Stimulated activated CD4-positive, alpha-beta T cell treated with anti-CD3 and anti-CD28 coated beads, Interleukin-4, amount 100 ng/mL, for 48 hours (primary cell): ENCODE results near the gene SERPINI1.
"Not testable (repeated sequence)": the region's sequence is repeated elsewhere in the genome, so short reads cannot be mapped to it uniquely, and the experiment has no call there.

ENCODE experiments used
- DNase-seq, 2 donors: peaks; one replicate each; pipeline ENCODE4 v3.0.0-alpha.2; 2020; ENCODE audit warnings: low read depth in 2 of 2

SERPINI1 gene

GRCh38 chr3:167787440-167787839 lies 51.9 kb downstream of the SERPINI1 start:
- DNase-seq: no peak

- no peak for DNase-seq
These were observed 62.9 kb downstream of the SERPINI1 start for GRCh38 chr3:167798443-167798842.

GRCh38 chr3:167808910-167809309 lies 73.4 kb downstream of the SERPINI1 start:
- no peak for DNase-seq

GRCh38 chr3:167810236-167810635 lies 74.7 kb downstream of the SERPINI1 start:
- DNase-seq: no peak

GRCh38 chr3:167811031-167811430 lies 75.5 kb downstream of the SERPINI1 start:
- DNase-seq: no peak

- no peak for DNase-seq
These were observed 77.9 kb downstream of the SERPINI1 start for GRCh38 chr3:167813169-167814123.

- DNase-seq: no peak
These were observed 79.0 kb downstream of the SERPINI1 start for GRCh38 chr3:167814441-167814951.

DNA sequence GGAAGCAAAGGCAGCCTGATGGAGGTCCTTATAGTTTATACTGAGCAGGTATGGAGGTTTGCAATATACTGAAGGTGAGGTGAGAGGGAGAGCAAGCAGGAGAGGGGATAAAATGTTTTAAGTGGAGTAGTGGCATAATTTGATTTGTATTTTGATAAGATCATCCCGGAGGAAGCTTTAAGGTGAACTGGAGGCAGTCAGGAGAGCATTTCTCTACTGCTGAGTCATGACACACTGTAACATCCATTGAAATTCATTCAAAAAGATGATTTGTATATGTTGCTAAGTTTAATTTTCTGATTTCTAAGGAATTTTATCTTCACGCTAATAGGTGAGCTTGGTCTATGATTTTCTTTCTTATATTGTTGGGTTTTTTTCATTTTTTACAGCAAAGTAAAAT lies 81.4 kb downstream of the SERPINI1 start:
- DNase-seq: no peak

DNA sequence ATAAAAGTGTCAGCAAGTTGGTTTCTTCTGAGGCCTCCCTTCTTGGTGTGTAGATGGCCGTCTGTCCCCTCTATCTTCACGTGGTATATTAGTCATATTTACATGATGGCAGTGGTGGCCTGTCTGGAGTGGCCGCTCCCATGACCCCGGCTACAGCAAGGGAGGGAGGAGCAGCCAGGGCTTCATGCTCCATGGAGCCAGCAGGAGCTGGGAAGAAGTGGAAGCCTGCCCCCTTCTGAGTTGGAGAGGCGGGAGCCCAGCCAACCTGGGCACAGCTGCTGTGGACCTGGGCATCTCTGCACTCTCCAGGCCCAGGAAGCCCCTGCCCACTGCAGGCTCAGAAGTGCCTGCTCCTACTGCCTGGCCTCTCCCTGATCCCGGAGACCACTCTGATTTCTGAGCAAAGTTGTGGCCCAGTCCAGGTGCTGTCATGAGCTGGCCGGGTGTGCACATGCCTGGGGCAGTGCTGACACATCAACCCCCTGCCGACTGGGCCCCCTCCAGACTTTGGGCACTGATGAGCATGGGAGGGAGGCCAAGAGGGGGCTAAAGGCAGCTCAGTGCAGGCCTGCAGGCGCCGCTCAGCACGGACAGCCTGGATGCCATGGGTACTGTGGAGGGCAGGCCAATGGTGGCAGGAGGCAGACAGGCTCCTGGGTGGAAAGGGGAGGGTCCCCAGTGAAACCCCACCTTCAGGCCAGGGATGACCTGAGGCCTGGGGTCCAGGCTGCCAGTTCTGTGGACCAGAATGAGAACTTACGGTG lies 84.8 kb downstream of the SERPINI1 start:
- DNase-seq: no peak

DNA sequence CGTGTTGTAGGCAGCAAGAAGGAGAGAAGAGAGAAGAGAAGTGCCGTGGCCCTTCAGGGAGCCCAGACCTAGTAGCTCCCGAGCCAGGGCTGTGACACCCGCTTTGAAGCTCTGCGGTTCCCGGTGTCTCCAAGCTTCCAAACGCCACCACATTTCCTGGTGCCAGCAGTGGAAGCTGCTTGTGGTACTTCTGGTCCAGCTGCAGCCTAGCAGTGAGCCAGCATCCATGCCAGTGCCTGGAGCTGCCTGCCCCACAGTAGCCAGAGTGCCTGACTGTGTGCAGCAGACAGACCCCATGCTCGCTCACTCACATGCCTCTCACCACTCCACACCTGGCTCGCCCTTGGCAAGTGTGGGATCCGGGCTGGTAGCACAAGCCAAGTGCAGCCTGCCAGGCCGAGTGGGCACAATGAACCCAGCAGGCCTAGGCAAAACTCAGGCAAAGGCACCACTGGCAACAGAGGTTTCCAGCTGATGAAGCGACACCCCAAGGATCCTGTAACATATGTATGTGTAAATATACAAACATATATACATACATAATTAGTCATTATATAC lies 85.8 kb downstream of the SERPINI1 start:
- no peak for DNase-seq

- no peak for DNase-seq
These were observed 88.2 kb downstream of the SERPINI1 start for GRCh38 chr3:167823738-167824137.

GRCh38 chr3:167827588-167827987 lies 92.1 kb downstream of the SERPINI1 start:
- not testable (repeated sequence) for DNase-seq

DNA sequence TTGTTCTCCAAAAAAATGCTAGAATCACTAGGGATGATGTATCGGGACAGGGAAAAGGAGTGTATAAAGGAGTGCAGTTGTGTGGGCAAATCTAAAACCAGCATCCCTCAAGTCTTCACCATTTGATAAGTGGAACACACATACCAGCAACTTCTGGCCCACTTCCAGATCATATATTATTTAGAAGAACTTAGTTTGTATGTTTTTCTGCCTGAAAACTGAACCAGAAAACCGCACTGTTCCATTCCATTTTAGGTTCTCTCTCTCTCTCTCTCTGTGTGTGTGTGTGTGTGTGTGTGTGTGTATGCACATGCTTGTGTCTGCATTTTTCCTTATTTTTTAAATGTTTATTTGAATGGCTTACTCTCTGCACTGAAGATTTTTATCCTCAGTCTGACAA lies 93.5 kb downstream of the SERPINI1 start:
- DNase-seq: no peak

DNA sequence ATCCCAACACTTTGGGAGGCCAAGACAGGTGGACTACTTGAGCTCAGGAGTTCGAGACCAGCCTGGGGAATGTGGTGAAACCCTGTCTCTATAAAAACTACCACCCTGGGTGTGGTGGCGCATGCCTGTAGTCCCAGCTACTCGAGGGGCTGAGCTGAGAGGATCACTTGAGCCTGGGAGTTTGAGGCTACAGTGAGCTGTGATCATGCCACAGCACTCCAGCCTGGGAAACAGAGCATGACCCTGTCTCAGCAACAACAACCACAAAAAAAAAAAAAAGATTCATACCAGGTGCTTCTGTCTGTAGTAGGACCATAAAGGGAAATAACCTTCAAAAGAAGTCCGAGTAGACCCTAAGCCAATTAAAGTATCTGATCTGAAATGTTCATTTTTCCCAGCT lies 94.5 kb downstream of the SERPINI1 start:
- no peak for DNase-seq

DNA sequence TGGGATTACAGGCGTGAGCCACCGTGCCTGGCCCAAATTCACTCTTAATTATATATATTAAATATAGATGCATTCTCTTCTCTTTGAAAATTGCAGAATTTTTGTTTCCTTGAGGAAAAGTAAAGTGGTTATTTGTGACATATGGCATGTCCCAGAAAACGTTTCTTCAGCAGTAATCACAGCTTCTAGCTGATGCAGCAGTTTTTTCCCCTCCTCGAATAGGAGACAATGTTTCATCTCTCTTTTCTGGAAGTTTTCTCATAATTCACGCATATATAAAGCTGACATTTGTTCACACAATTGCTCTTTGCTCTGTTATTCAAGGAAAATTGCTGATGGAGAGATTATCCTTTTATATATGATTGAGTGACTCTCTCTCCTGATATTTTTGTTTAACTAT lies 99.8 kb downstream of the SERPINI1 start:
- no peak for DNase-seq

DNA sequence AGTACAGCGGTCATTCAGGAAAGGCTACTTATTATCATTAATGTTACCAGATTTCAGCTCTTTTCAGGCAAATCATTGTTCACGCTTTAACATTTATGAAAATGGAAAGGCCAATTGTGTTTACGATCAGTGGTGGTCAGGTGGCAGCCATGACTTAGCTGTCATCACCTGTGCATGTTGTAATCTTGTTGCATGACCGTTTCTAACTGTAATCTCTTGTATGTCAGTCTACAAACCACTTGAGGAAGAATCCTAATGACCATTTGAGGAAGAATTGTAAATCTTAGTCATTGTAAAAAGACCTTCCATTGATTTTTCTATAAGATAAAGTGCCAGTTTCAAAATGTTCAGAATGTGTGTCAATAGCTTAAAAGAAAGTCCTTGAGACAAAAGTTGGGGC lies 100.4 kb downstream of the SERPINI1 start:
- no peak for DNase-seq

GRCh38 chr3:167837466-167837865 lies 101.9 kb downstream of the SERPINI1 start:
- no peak for DNase-seq

DNA sequence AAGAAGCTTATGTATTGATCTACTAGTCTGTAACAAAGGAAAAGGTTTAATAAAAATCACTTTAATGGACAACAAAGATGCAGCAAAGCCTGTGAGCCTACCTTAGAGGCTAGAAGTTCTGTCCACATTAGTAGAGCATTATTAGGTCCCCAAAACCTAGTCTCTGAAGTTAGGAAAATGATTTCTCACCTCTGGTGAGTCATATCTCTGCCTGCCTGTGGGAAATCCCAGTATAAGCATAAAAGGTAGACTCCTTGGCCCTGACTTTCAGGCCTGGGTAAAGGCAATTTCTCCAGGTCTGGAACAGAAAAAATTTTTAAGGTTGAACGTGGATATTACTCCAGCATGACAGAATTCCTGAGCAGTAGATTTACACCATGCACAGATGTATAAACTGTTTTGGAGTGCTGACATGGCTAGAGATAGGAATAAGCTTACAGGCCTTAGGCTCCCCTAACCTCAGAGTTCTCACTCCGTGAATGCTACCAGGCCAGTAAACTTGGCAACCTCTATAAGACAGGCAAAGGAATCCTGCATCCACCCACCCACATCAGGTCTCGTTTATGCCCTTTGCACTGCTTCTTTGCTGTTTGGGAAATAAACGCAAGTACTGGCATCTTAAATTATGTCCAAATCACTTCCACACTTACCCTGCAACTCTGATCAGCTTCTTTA lies 104.1 kb downstream of the SERPINI1 start:
- DNase-seq: no peak

DNA sequence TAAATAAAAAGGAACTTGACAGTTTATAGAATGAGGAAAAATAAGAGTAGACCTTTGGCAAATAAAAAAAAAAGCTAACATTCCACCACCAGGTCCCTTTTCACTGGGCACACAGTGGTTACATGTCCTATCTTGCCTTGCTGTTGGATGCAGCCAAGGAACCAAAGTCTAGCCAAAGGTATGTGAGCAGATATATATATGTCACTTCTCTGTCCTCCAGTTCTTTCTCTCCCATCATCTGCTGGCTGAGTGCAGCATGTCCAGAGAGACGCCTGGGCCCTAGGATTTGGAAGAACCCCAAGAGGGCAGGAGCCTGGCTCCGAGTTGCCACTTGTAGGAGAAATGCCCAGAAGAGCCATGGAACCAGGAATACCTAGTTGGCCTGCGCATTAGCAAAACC lies 104.7 kb downstream of the SERPINI1 start:
- DNase-seq: no peak

DNA sequence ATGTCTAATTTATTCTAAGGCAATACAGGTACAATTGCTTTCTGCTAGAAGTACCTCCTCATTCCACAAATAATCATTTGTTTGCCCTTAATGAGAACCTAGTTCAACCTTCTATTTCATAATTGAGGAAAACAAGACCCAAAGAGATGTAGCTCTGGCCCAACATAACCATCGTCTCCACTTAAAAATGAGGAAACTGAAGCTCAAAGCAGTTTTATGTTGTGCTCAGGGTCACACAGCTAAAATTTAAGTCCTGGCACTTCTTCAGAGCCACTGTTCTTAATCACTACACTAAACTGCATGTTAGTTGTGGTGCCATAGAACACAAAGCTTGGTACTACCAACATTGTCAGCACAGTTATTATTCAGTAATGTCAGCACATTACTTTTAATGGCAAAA lies 108.0 kb downstream of the SERPINI1 start:
- DNase-seq: no peak

DNA sequence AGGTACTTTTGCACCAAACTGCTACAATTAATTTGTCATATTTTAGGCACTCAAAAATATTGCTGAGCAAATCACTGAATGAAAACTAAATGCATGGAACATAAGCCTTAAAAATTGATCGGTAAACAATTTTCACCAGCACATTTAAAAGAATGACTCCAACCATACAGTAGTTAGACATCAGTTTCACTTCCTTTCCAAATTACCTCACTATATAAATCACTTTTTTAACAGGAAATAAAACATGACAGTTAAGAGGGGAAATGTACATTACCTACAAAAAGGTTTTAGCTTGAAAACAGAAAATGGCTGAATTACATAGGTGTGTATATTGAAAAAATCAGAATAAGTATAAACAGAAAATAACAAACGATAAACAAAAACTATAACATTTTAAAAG lies 108.4 kb downstream of the SERPINI1 start:
- DNase-seq: no peak

GRCh38 chr3:167844528-167844927 lies 109.0 kb downstream of the SERPINI1 start:
- DNase-seq: no peak
